GM12872 (cell line): ENCODE results near the gene AP3B1.

Experiments
- CTCF ChIP-seq: IDR thresholded peaks from 3 replicates; pipeline ENCODE4 v1.5.1; 2011; ENCODE audit warnings: low read depth, mild to moderate bottlenecking, low read length, moderate library complexity; ENCODE audit not compliant: insufficient read depth

The AP3B1 gene

GRCh38 chr5:78265163-78265562 is 29.3 kb downstream of the AP3B1 start:
- TF ChIP-seq CTCF = no peak

GRCh38 chr5:78264600-78264999 is 29.9 kb downstream of the AP3B1 start:
- TF ChIP-seq CTCF = no peak

GRCh38 chr5:78260771-78261170 is 33.7 kb downstream of the AP3B1 start:
- TF ChIP-seq CTCF = no peak

- TF ChIP-seq CTCF = no peak
Measured at GRCh38 chr5:78253201-78253600, 41.3 kb downstream of the AP3B1 start.

GRCh38 chr5:78252715-78253114 is 41.8 kb downstream of the AP3B1 start:
- TF ChIP-seq CTCF = no peak

GRCh38 chr5:78251663-78252284 is 42.7 kb downstream of the AP3B1 start:
- no peak for TF ChIP-seq CTCF

GRCh38 chr5:78245136-78245535 is 49.4 kb downstream of the AP3B1 start:
- no peak for TF ChIP-seq CTCF
